CD14-positive monocyte (primary cell): ENCODE measurements around the gene SLCO3A1. TPM values are rescaled to one million over a fixed set of nuclear protein-coding genes. Genes with fewer than 3 reads are reported as not detected.
A peak's percentile ranks its signal among the peaks of the same experiment; 100 is the strongest.
"Not testable (repeated sequence)": the region's sequence is repeated elsewhere in the genome, so short reads cannot be mapped to it uniquely, and the experiment has no call there.

Source experiments
- DNase-seq, 3 donors: peaks; one replicate each; pipeline ENCODE4 v3.0.0-alpha.2; 2011 to 2022
- H2AFZ ChIP-seq: 2 replicates; pipeline ENCODE4 v1.6.0; 2012; ENCODE audit warnings: mild to moderate bottlenecking, low read depth, low read length, inconsistent platforms; ENCODE audit not compliant: insufficient read depth, poor library complexity, severe bottlenecking
- H3K27ac ChIP-seq, 2 donors: 1 replicate in 1 of 2; 2 replicates in 1 of 2; pipeline ENCODE4 v1.5.1; 2012 to 2013; ENCODE audit warnings: low read length in 2 of 2, control low read depth in 1 of 2, inconsistent platforms in 1 of 2, low read depth in 1 of 2, mild to moderate bottlenecking in 1 of 2
- H3K27me3 ChIP-seq, 2 donors: one replicate each; pipeline versions ENCODE4 v1.6.0 to v1.6.1; 2011 to 2013; ENCODE audit warnings: low read length in 2 of 2; ENCODE audit not compliant: control insufficient read depth in 2 of 2, insufficient read depth in 2 of 2
- H3K36me3 ChIP-seq, 2 donors: replicated peaks in 1 of 2; 1 replicate in 1 of 2; 2 replicates in 1 of 2; pipeline versions ENCODE4 v1.5.1 to v1.6.1; 2012 to 2013; ENCODE audit warnings: low read length in 2 of 2, control low read depth in 1 of 2, inconsistent platforms in 1 of 2, mild to moderate bottlenecking in 1 of 2; ENCODE audit not compliant: insufficient read depth in 2 of 2, control insufficient read depth in 1 of 2
- H3K4me1 ChIP-seq, 2 donors: 1 replicate in 1 of 2; 2 replicates in 1 of 2; pipeline versions ENCODE4 v1.5.1 to v1.6.1; 2012 to 2013; ENCODE audit warnings: low read length in 2 of 2, control low read depth in 1 of 2, inconsistent platforms in 1 of 2, mild to moderate bottlenecking in 1 of 2, moderate library complexity in 1 of 2; ENCODE audit not compliant: insufficient read depth in 2 of 2, control insufficient read depth in 1 of 2
- H3K4me2 ChIP-seq: replicated peaks from 2 replicates; pipeline ENCODE3; 2012; ENCODE audit warnings: low read length, moderate library complexity, mild to moderate bottlenecking; ENCODE audit not compliant: poor library complexity, severe bottlenecking; ENCODE audit errors: extremely low read depth
- H3K4me3 ChIP-seq, 3 experiments: fragments of 200-600 bp in 1 of 3; sonication (generic) in 1 of 3; replicated peaks in 1 of 3; 1 replicate in 2 of 3; 2 replicates in 1 of 3; pipeline ENCODE4 v1.5.1; 2011 to 2013; ENCODE audit warnings: low read length in 3 of 3, mild to moderate bottlenecking in 3 of 3, control low read depth in 2 of 3, low read depth in 2 of 3, inconsistent platforms in 1 of 3, moderate library complexity in 1 of 3
- H3K79me2 ChIP-seq: 2 replicates; pipeline ENCODE4 v1.6.0; 2012; ENCODE audit warnings: mild to moderate bottlenecking, control low read depth, inconsistent platforms, low read length, moderate library complexity; ENCODE audit not compliant: insufficient read depth
- H3K9ac ChIP-seq: 2 replicates; pipeline ENCODE4 v1.6.0; 2017; ENCODE audit warnings: low read length, mild to moderate bottlenecking; ENCODE audit not compliant: insufficient read depth, poor library complexity, severe bottlenecking
- H3K9me3 ChIP-seq, 2 donors: replicated peaks in 1 of 2; 1 replicate in 1 of 2; 2 replicates in 1 of 2; pipeline versions ENCODE4 v1.5.1 to v1.6.1; 2012 to 2013; ENCODE audit warnings: low read length in 2 of 2, control low read depth in 1 of 2; ENCODE audit not compliant: control insufficient read depth in 1 of 2, insufficient read depth in 1 of 2
- H4K20me1 ChIP-seq: 2 replicates; pipeline ENCODE4 v1.6.0; 2012; ENCODE audit warnings: mild to moderate bottlenecking, low read length, control low read depth, moderate library complexity; ENCODE audit not compliant: insufficient read depth
- H3K27ac Mint-ChIP-seq, 7 donors: one replicate each; pipeline ENCODE4 v1.8.0; 2020; ENCODE audit warnings: mild to moderate bottlenecking in 7 of 7, mixed read lengths in 7 of 7, moderate library complexity in 6 of 7, inconsistent platforms in 2 of 7
- H3K27me3 Mint-ChIP-seq, 3 donors: one replicate each; pipeline ENCODE4 v1.8.0; 2021 to 2022; ENCODE audit warnings: low read depth in 3 of 3, mild to moderate bottlenecking in 3 of 3, mixed read lengths in 3 of 3, moderate library complexity in 3 of 3, inconsistent platforms in 1 of 3
- H3K36me3 Mint-ChIP-seq, 2 donors: one replicate each; pipeline ENCODE4 v1.8.0; 2020; ENCODE audit warnings: mixed read lengths in 2 of 2, inconsistent platforms in 1 of 2, mild to moderate bottlenecking in 1 of 2
- H3K4me1 Mint-ChIP-seq: one replicate; pipeline ENCODE4 v1.8.0; 2020; ENCODE audit warnings: mild to moderate bottlenecking, mixed read lengths
- H3K4me3 Mint-ChIP-seq, 2 donors: one replicate each; pipeline ENCODE4 v1.8.0; 2020; ENCODE audit warnings: mild to moderate bottlenecking in 2 of 2, mixed read lengths in 2 of 2, moderate library complexity in 1 of 2
- H3K9me3 Mint-ChIP-seq, 7 donors: one replicate each; pipeline ENCODE4 v1.8.0; 2020 to 2022; ENCODE audit warnings: mixed read lengths in 7 of 7, mild to moderate bottlenecking in 6 of 7, moderate library complexity in 6 of 7, inconsistent platforms in 2 of 7
- WGBS: methylation state at CpG from one replicate; pipeline ENCODE4 v1.1.5; 2013; ENCODE audit warnings: missing lambda C conversion rate; ENCODE audit not compliant: insufficient coverage; 5-methylcytosine and 5-hydroxymethylcytosine counted together
- intact Hi-C, 2 donors: fragments of 100-400 bp; cut with micrococcal nuclease; formaldehyde crosslinking; loops; one replicate each; pipeline versions ENCODE4 v1.15.0 to v1.15.1; 2023
- polyA plus RNA-seq, 3 donors: library from polyadenylated mRNA; depleted of rRNA in 1 of 3; unstranded in 2 of 3; stranded (reverse) in 1 of 3; fragments of 300-500 nt in 2 of 3; fragments of >200 nt in 1 of 3; fragmentation: Illumina TruSeq in 2 of 3; gene quantifications; 1 replicate in 2 of 3; 2 replicates in 1 of 3; pipeline ENCODE4 v1.2.3, GENCODE V29; 2012 to 2021
- TF ChIP-seq, protein P1 (sequence below): fragments of 200-600 bp; IDR thresholded peaks from one replicate; pipeline ENCODE4 v1.8.0; 2022; ENCODE audit warnings: antibody characterized with exemption, mild to moderate bottlenecking

The SLCO3A1 gene
- polyA plus RNA-seq, 3 donors = 53.7 to 76.2 (median 62.8) TPM

DNA sequence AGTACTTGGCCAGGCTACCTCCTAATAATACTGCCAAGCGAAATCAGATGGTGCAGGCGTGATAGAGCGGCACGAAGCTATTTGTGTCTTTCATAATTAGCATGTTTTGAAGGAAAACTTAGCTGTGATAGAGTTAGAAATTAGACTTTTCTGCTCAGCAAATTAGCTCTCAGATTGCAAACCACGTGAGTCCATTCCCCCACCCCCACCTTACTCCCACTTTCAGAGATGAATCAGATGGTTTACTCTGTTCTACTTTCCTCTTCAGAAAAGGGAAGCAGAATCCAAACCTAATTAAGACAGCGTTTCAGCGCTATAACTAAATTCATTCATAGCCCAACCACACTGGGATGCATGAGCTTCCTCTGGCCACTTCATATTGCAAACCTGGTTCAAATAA, 214.6 kb downstream of the SLCO3A1 start:
- Mint-ChIP-seq H3K4me1 (peaks cover 57% of the 10 kb centered on the region), H3K9me3 (no peaks in the 10 kb centered on the region), H3K27me3 (peaks cover 0 to 3% (median 2%) of the 10 kb centered on the region in 3 donors), H3K27ac (peak overlapping the region; percentile 76 to 97 (median 91)), H3K36me3 (peaks cover 2 to 3% of the 10 kb centered on the region in 2 donors), H3K4me3 (peak overlapping the region in 1 of 2 donors; percentile 59)
- Histone ChIP-seq H3K9me3 (no peaks in the 10 kb centered on the region), H3K27me3 (no peaks in the 10 kb centered on the region), H3K79me2 (peaks cover 90% of the 10 kb centered on the region), H3K4me2 (peak overlapping the region; percentile 31), H3K4me1 (peaks cover 45 to 51% of the 10 kb centered on the region in 2 donors), H3K27ac (peak overlapping the region; percentile 26 to 68), H4K20me1 (peaks cover 98% of the 10 kb centered on the region), H2AFZ (no peak overlapping the region), H3K36me3 (no peaks in the 10 kb centered on the region), H3K4me3 (peak overlapping the region in 1 of 3 experiments; percentile 40), H3K9ac (peak overlapping the region; percentile 5)
- intact Hi-C loops = loop anchor here in 1 of 2 donors (2.0 to 5.0 kb wide), 2 partner anchors 116 to 213 kb away; no protein-coding TSS in a partner anchor
- TF ChIP-seq, protein P1, sequence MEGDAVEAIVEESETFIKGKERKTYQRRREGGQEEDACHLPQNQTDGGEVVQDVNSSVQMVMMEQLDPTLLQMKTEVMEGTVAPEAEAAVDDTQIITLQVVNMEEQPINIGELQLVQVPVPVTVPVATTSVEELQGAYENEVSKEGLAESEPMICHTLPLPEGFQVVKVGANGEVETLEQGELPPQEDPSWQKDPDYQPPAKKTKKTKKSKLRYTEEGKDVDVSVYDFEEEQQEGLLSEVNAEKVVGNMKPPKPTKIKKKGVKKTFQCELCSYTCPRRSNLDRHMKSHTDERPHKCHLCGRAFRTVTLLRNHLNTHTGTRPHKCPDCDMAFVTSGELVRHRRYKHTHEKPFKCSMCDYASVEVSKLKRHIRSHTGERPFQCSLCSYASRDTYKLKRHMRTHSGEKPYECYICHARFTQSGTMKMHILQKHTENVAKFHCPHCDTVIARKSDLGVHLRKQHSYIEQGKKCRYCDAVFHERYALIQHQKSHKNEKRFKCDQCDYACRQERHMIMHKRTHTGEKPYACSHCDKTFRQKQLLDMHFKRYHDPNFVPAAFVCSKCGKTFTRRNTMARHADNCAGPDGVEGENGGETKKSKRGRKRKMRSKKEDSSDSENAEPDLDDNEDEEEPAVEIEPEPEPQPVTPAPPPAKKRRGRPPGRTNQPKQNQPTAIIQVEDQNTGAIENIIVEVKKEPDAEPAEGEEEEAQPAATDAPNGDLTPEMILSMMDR = no peak
- WGBS = 0% methylated on average over 2 of the region's 7 CpGs
- peak; percentile 67 to 84 (median 74) for DNase-seq

DNA sequence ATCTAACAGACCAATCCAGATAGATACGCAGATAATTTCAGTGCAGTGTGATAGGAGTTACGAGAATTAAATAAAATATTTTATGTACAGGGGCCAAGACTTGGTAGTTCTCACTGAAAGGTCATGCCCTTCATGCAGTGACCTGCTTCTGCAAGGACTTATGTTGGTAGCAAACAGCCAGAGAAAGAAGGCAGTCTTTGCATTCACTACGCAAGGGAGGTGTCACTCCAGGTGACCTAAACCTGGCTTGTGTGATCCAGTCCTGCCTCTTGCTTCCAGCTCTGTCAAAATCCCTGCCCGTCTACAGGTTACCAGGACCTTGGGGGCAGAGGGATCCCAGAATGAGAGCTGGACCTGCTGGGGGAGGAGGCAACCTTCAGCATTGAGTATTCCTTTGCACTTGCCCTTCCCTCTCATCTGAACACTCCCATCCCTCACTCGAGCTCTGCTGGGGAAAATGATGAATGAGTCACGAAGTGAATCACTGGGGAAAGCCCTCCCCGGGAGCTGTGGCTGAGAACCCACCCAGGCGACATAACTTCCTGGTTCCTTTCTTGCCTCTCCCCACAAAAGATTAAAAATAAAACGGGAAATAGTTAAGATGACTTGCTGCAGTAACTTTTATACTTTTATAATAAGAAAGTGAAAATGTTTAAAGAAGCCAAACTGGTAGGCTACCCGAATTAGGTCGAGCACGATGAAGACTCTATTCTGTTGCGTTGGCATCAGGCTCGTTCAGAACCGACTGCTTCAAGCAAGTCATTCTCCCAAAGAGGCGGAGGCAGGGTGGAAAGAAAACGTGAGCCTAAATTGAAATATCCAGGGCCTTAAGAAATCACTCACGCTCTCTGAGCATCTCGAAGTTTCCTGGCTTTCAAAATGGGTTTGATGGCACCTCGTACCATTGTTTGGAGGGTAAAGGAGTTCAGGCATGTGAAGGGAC, 216.1 kb downstream of the SLCO3A1 start:
- no peaks in the 10 kb centered on the region for H3K27me3 ChIP-seq
- Mint-ChIP-seq H3K27me3 (peaks cover 0 to 3% (median 2%) of the 10 kb centered on the region in 3 donors), H3K4me1 (peaks cover 70% of the 10 kb centered on the region), H3K27ac (peak overlapping the region; percentile 91 to 99 (median 97)), H3K4me3 (peak overlapping the region; percentile 79 to 89), H3K9me3 (no peaks in the 10 kb centered on the region), H3K36me3 (peaks cover 2 to 3% of the 10 kb centered on the region in 2 donors)
- H3K4me1 ChIP-seq = peaks cover 56 to 62% of the 10 kb centered on the region in 2 donors
- 13% methylated on average over 12 of the region's 20 CpGs for WGBS
- H2AFZ ChIP-seq = peak overlapping the region; percentile 52
- DNase-seq = peak; percentile 92 to 98 (median 95)
- intact Hi-C loops = loop anchor here (2.0 to 10.0 kb wide), 6 partner anchors 117 to 365 kb away; partner anchors contain the start of gene SLCO3A1 (in 1 of the 2)
- peak overlapping the region; percentile 64 for H3K9ac ChIP-seq
- no peaks in the 10 kb centered on the region for H3K9me3 ChIP-seq
- H3K27ac ChIP-seq = peak overlapping the region; percentile 79 to 97
- no peaks in the 10 kb centered on the region for H3K36me3 ChIP-seq
- H3K4me2 ChIP-seq = peak overlapping the region; percentile 80
- H4K20me1 ChIP-seq = peaks cover 98% of the 10 kb centered on the region
- TF ChIP-seq, protein P1 = no peak
- H3K79me2 ChIP-seq = peaks cover 90% of the 10 kb centered on the region
- H3K4me3 ChIP-seq = peak overlapping the region; percentile 38 to 82 (median 76)

DNA sequence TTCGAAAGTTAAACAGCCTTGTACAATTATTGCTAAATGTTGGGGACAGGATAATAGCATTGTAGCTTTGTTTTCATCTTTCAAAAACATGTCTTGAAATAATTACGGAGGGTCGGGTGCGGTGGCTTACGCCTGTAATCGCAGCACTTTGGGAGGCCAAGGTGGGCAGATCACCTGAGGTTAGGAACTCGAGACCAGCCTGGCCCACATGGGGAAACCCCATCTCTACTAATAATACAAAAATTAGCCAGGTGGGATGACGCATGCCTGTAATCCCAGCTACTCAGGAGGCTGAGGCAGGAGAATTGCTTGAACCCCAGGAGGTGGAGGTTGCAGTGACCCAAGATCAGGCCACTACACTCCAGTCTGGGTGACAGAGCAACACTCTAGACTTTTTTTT, 216.7 kb downstream of the SLCO3A1 start:
- not testable (repeated sequence) for H3K36me3 ChIP-seq, H3K27me3 Mint-ChIP-seq, H3K36me3 Mint-ChIP-seq, H3K9me3 Mint-ChIP-seq, H3K9me3 ChIP-seq, H3K27me3 ChIP-seq
- peak in 1 of 3 donors; percentile 20 for DNase-seq
- Histone ChIP-seq H4K20me1 (peaks cover 98% of the 10 kb centered on the region), H3K4me1 (peaks cover 57 to 63% of the 10 kb centered on the region in 2 donors), H2AFZ (peak overlapping the region; percentile 52), H3K27ac (peak overlapping the region; percentile 79 to 97), H3K79me2 (peaks cover 90% of the 10 kb centered on the region), H3K4me3 (peak overlapping the region; percentile 38 to 82 (median 76)), H3K9ac (peak overlapping the region; percentile 64), H3K4me2 (peak overlapping the region; percentile 80)
- intact Hi-C loops = loop anchor here (5.0 to 10.0 kb wide), 4 partner anchors 125 to 365 kb away; partner anchors contain the start of gene SLCO3A1 (in 1 of the 2)
- peaks cover 77% of the 10 kb centered on the region for H3K4me1 Mint-ChIP-seq
- 100% methylated on average over 2 of the region's 8 CpGs for whole genome bisulfite sequencing
- H3K4me3 Mint-ChIP-seq = peak overlapping the region; percentile 79 to 89
- peak overlapping the region; percentile 91 to 99 (median 97) for H3K27ac Mint-ChIP-seq
